BLaER1 (cell line): ENCODE results near the gene MANBA.

Experiments
- H3K27ac ChIP-seq: shearing (Covaris generic); formaldehyde crosslinking; 2 replicates; pipeline ENCODE4 v1.8.1; 2022
- H3K27me3 ChIP-seq: shearing (Covaris generic); formaldehyde crosslinking; 2 replicates; pipeline ENCODE4 v1.8.1; 2022
- H3K36me3 ChIP-seq: shearing (Covaris generic); formaldehyde crosslinking; 2 replicates; pipeline ENCODE4 v1.8.1; 2022
- H3K4me1 ChIP-seq: shearing (Covaris generic); formaldehyde crosslinking; 2 replicates; pipeline ENCODE4 v1.8.1; 2022
- H3K4me2 ChIP-seq: shearing (Covaris generic); formaldehyde crosslinking; 2 replicates; pipeline ENCODE4 v1.8.1; 2022
- H3K4me3 ChIP-seq: shearing (Covaris generic); formaldehyde crosslinking; 2 replicates; pipeline ENCODE4 v1.8.1; 2022
- H3K9ac ChIP-seq: shearing (Covaris generic); formaldehyde crosslinking; 2 replicates; pipeline ENCODE4 v1.8.1; 2022
- H3K9me3 ChIP-seq: shearing (Covaris generic); formaldehyde crosslinking; 2 replicates; pipeline ENCODE4 v1.8.1; 2022
- H4K20me1 ChIP-seq: shearing (Covaris generic); formaldehyde crosslinking; 2 replicates; pipeline ENCODE4 v1.8.1; 2022
- Cebpa-rat ChIP-seq: shearing (Covaris generic); IDR thresholded peaks from 2 replicates; pipeline ENCODE4 v1.8.1; 2022

Gene MANBA

GRCh38 chr4:102787944-102788343 is 27.2 kb upstream of the MANBA start:
- TF ChIP-seq Cebpa-rat, result no peak
- no peak overlapping the region for H3K27ac ChIP-seq
- no peaks in the 10 kb centered on the region for H3K4me1 ChIP-seq
- no peak overlapping the region for H3K9ac ChIP-seq
- H4K20me1 ChIP-seq, result no peaks in the 10 kb centered on the region
- H3K4me2 ChIP-seq, result no peak overlapping the region
- no peak overlapping the region for H3K4me3 ChIP-seq
- H3K9me3 ChIP-seq, result no peaks in the 10 kb centered on the region
- no peaks in the 10 kb centered on the region for H3K27me3 ChIP-seq
- H3K36me3 ChIP-seq, result peaks cover 18% of the 10 kb centered on the region

GRCh38 chr4:102787096-102787881 is 26.5 kb upstream of the MANBA start:
- Histone ChIP-seq H3K27me3 (no peaks in the 10 kb centered on the region), H3K9ac (no peak overlapping the region), H3K36me3 (peaks cover 12% of the 10 kb centered on the region), H3K4me1 (no peaks in the 10 kb centered on the region), H4K20me1 (no peaks in the 10 kb centered on the region), H3K27ac (no peak overlapping the region), H3K4me3 (no peak overlapping the region), H3K9me3 (no peaks in the 10 kb centered on the region), H3K4me2 (no peak overlapping the region)
- TF ChIP-seq Cebpa-rat, result no peak

GRCh38 chr4:102786279-102786678 is 25.5 kb upstream of the MANBA start:
- peaks cover 2% of the 10 kb centered on the region for H3K36me3 ChIP-seq
- no peak overlapping the region for H3K9ac ChIP-seq
- no peaks in the 10 kb centered on the region for H4K20me1 ChIP-seq
- H3K4me1 ChIP-seq, result no peaks in the 10 kb centered on the region
- H3K9me3 ChIP-seq, result no peaks in the 10 kb centered on the region
- H3K27me3 ChIP-seq, result no peaks in the 10 kb centered on the region
- no peak overlapping the region for H3K4me3 ChIP-seq
- H3K27ac ChIP-seq, result no peak overlapping the region
- TF ChIP-seq Cebpa-rat, result no peak
- H3K4me2 ChIP-seq, result no peak overlapping the region

- Histone ChIP-seq H3K4me2 (no peak overlapping the region), H3K36me3 (no peaks in the 10 kb centered on the region), H3K9ac (no peak overlapping the region), H4K20me1 (no peaks in the 10 kb centered on the region), H3K4me3 (no peak overlapping the region), H3K27ac (no peak overlapping the region), H3K27me3 (no peaks in the 10 kb centered on the region), H3K4me1 (no peaks in the 10 kb centered on the region), H3K9me3 (no peaks in the 10 kb centered on the region)
- TF ChIP-seq Cebpa-rat, result no peak
These were observed 22.2 kb upstream of the MANBA start for GRCh38 chr4:102783006-102783405.

- H4K20me1 ChIP-seq, result no peaks in the 10 kb centered on the region
- H3K4me3 ChIP-seq, result no peak overlapping the region
- H3K9ac ChIP-seq, result no peak overlapping the region
- no peaks in the 10 kb centered on the region for H3K9me3 ChIP-seq
- H3K27ac ChIP-seq, result no peak overlapping the region
- no peaks in the 10 kb centered on the region for H3K27me3 ChIP-seq
- TF ChIP-seq Cebpa-rat, result no peak
- no peak overlapping the region for H3K4me2 ChIP-seq
- no peaks in the 10 kb centered on the region for H3K4me1 ChIP-seq
- H3K36me3 ChIP-seq, result no peaks in the 10 kb centered on the region
These were observed 20.8 kb upstream of the MANBA start for GRCh38 chr4:102781570-102781969.

GRCh38 chr4:102780476-102781144 is 19.8 kb upstream of the MANBA start:
- H3K4me2 ChIP-seq, result no peak overlapping the region
- H3K4me3 ChIP-seq, result no peak overlapping the region
- H3K36me3 ChIP-seq, result no peaks in the 10 kb centered on the region
- H3K27me3 ChIP-seq, result no peaks in the 10 kb centered on the region
- H4K20me1 ChIP-seq, result no peaks in the 10 kb centered on the region
- H3K27ac ChIP-seq, result no peak overlapping the region
- no peaks in the 10 kb centered on the region for H3K4me1 ChIP-seq
- no peak for TF ChIP-seq Cebpa-rat
- no peaks in the 10 kb centered on the region for H3K9me3 ChIP-seq
- no peak overlapping the region for H3K9ac ChIP-seq

- Histone ChIP-seq H3K4me1 (no peaks in the 10 kb centered on the region), H3K27ac (no peak overlapping the region), H4K20me1 (no peaks in the 10 kb centered on the region), H3K9ac (no peak overlapping the region), H3K9me3 (no peaks in the 10 kb centered on the region), H3K36me3 (no peaks in the 10 kb centered on the region), H3K4me2 (no peak overlapping the region), H3K4me3 (no peak overlapping the region), H3K27me3 (no peaks in the 10 kb centered on the region)
- no peak for TF ChIP-seq Cebpa-rat
These were observed 18.4 kb upstream of the MANBA start for GRCh38 chr4:102779204-102779603.

GRCh38 chr4:102778720-102779119 is 18.0 kb upstream of the MANBA start:
- Histone ChIP-seq H3K27me3 (no peaks in the 10 kb centered on the region), H3K4me1 (no peaks in the 10 kb centered on the region), H3K27ac (no peak overlapping the region), H3K36me3 (no peaks in the 10 kb centered on the region), H3K9me3 (no peaks in the 10 kb centered on the region), H3K9ac (no peak overlapping the region), H4K20me1 (no peaks in the 10 kb centered on the region), H3K4me2 (no peak overlapping the region), H3K4me3 (no peak overlapping the region)
- no peak for TF ChIP-seq Cebpa-rat

GRCh38 chr4:102775805-102776204 is 15.0 kb upstream of the MANBA start:
- H3K9ac ChIP-seq, result no peak overlapping the region
- H3K4me2 ChIP-seq, result no peak overlapping the region
- H3K36me3 ChIP-seq, result no peaks in the 10 kb centered on the region
- H3K9me3 ChIP-seq, result no peaks in the 10 kb centered on the region
- H4K20me1 ChIP-seq, result no peaks in the 10 kb centered on the region
- no peak overlapping the region for H3K4me3 ChIP-seq
- TF ChIP-seq Cebpa-rat, result no peak
- H3K4me1 ChIP-seq, result no peaks in the 10 kb centered on the region
- no peaks in the 10 kb centered on the region for H3K27me3 ChIP-seq
- H3K27ac ChIP-seq, result no peak overlapping the region

GRCh38 chr4:102774254-102774653 is 13.5 kb upstream of the MANBA start:
- Histone ChIP-seq H3K4me2 (no peak overlapping the region), H3K27me3 (no peaks in the 10 kb centered on the region), H3K9me3 (peaks cover 6% of the 10 kb centered on the region; the same call in 1 of the 2 replicates), H3K36me3 (no peaks in the 10 kb centered on the region), H4K20me1 (no peaks in the 10 kb centered on the region), H3K4me1 (peaks cover 14% of the 10 kb centered on the region), H3K9ac (no peak overlapping the region), H3K4me3 (no peak overlapping the region), H3K27ac (no peak overlapping the region)
- TF ChIP-seq Cebpa-rat, result no peak
